KG1 (cell line): ENCODE measurements around the gene PIGQ.

Source experiments
- DNase-seq: peaks from one replicate; lab custom pipeline; 2025; lab: John Stamatoyannopoulos, UW

Gene PIGQ

GRCh38 chr16:567373-568256, 2.2 kb upstream of the PIGQ start:
- no peak for DNase-seq

- DNase-seq = no peak
Observed at GRCh38 chr16:568401-569258, 1.1 kb upstream of the PIGQ start.

GRCh38 chr16:572865-573650, 3.3 kb downstream of the PIGQ start:
- DNase-seq = no peak

GRCh38 chr16:574021-574760, 4.4 kb downstream of the PIGQ start:
- no peak for DNase-seq

GRCh38 chr16:575354-576196, 5.8 kb downstream of the PIGQ start:
- DNase-seq = no peak

- no peak for DNase-seq
Observed at GRCh38 chr16:576197-576822, 6.5 kb downstream of the PIGQ start.

- DNase-seq = no peak
Observed at GRCh38 chr16:576823-577201, 7.0 kb downstream of the PIGQ start.

GRCh38 chr16:577796-578195, 8.0 kb downstream of the PIGQ start:
- no peak for DNase-seq

- DNase-seq = no peak
Observed at GRCh38 chr16:578232-578869, 8.6 kb downstream of the PIGQ start.

GRCh38 chr16:578870-579405, 9.2 kb downstream of the PIGQ start:
- DNase-seq = no peak

GRCh38 chr16:580141-580945, 10.6 kb downstream of the PIGQ start:
- no peak for DNase-seq

GRCh38 chr16:580946-581498, 11.3 kb downstream of the PIGQ start:
- DNase-seq = no peak

- no peak for DNase-seq
Observed at GRCh38 chr16:582218-582613, 12.4 kb downstream of the PIGQ start.

GRCh38 chr16:582614-583331, 13.0 kb downstream of the PIGQ start:
- DNase-seq = no peak

GRCh38 chr16:583470-583814, 13.7 kb downstream of the PIGQ start:
- no peak for DNase-seq

GRCh38 chr16:583815-584591, 14.2 kb downstream of the PIGQ start:
- no peak for DNase-seq

- DNase-seq = no peak
Observed at GRCh38 chr16:585351-585750, 15.6 kb downstream of the PIGQ start.
